Measurements from ENCODE around the gene METTL1. TPM values are rescaled to one million over a fixed set of nuclear protein-coding genes. Genes with fewer than 3 reads are reported as not detected.

METTL1 gene
- total and polyA plus RNA-seq, 4 donors: 4.1 to 17.6 (median 12.1) TPM

- no peaks in the 10 kb centered on the region for H3K9me3 ChIP-seq (ENCODE audit: control insufficient read depth, insufficient read depth, low read length)
- H3K4me1 ChIP-seq (ENCODE audit: control insufficient read depth, insufficient read depth, low read length): no peaks in the 10 kb centered on the region
- H3K27ac ChIP-seq (ENCODE audit: low read depth, low read length): no peak overlapping the region
- no peaks in the 10 kb centered on the region for H3K27me3 ChIP-seq (ENCODE audit: control insufficient read depth, insufficient read depth, low read length)
- peaks cover 44% of the 10 kb centered on the region for H3K36me3 ChIP-seq (ENCODE audit: control insufficient read depth, insufficient read depth, low read length)
- DNase-seq (ENCODE audit: low read depth in 4 of 6, low spot score in 6 of 6): no peak
- no peak overlapping the region for H3K4me3 ChIP-seq (ENCODE audit: low read depth, low read length)
- no CpG with 5 or more reads among the region's 1 CpG for WGBS (ENCODE audit: insufficient coverage)
These were observed 30.7 kb upstream of the METTL1 start for GRCh38 chr12:57802607-57803006.

GRCh38 chr12:57800965-57801364, 29.1 kb upstream of the METTL1 start:
- WGBS (ENCODE audit: insufficient coverage): no CpG with 5 or more reads among the region's 3 CpGs

GRCh38 chr12:57797933-57798332, 26.0 kb upstream of the METTL1 start:
- DNase-seq (ENCODE audit: low read depth in 4 of 6, low spot score in 6 of 6): no peak
- no peak overlapping the region for H3K27ac ChIP-seq (ENCODE audit: low read depth, low read length)
- H3K9me3 ChIP-seq (ENCODE audit: control insufficient read depth, insufficient read depth, low read length): no peaks in the 10 kb centered on the region
- H3K27me3 ChIP-seq (ENCODE audit: control insufficient read depth, insufficient read depth, low read length): no peaks in the 10 kb centered on the region
- no peaks in the 10 kb centered on the region for H3K4me1 ChIP-seq (ENCODE audit: control insufficient read depth, insufficient read depth, low read length)
- no peak overlapping the region for H3K4me3 ChIP-seq (ENCODE audit: low read depth, low read length)
- peaks cover 42% of the 10 kb centered on the region for H3K36me3 ChIP-seq (ENCODE audit: control insufficient read depth, insufficient read depth, low read length)
- WGBS (ENCODE audit: insufficient coverage): 100% methylated on average over 1 of the region's 1 CpG

More at GRCh38 chr12:57800965-57801364, 29.1 kb upstream of the METTL1 start:
- peaks cover 40% of the 10 kb centered on the region for H3K36me3 ChIP-seq (ENCODE audit: control insufficient read depth, insufficient read depth, low read length)
- no peaks in the 10 kb centered on the region for H3K9me3 ChIP-seq (ENCODE audit: control insufficient read depth, insufficient read depth, low read length)
- H3K4me1 ChIP-seq (ENCODE audit: control insufficient read depth, insufficient read depth, low read length): no peaks in the 10 kb centered on the region
- no peak overlapping the region for H3K4me3 ChIP-seq (ENCODE audit: low read depth, low read length)
- H3K27me3 ChIP-seq (ENCODE audit: control insufficient read depth, insufficient read depth, low read length): no peaks in the 10 kb centered on the region
- no peak for DNase-seq (ENCODE audit: low read depth in 4 of 6, low spot score in 6 of 6)
- H3K27ac ChIP-seq (ENCODE audit: low read depth, low read length): no peak overlapping the region

- Histone ChIP-seq H3K27me3 (ENCODE audit: control insufficient read depth, insufficient read depth, low read length) (no peaks in the 10 kb centered on the region), H3K9me3 (ENCODE audit: control insufficient read depth, insufficient read depth, low read length) (no peaks in the 10 kb centered on the region), H3K27ac (ENCODE audit: low read depth, low read length) (no peak overlapping the region), H3K36me3 (ENCODE audit: control insufficient read depth, insufficient read depth, low read length) (peaks cover 42% of the 10 kb centered on the region), H3K4me3 (ENCODE audit: low read depth, low read length) (no peak overlapping the region), H3K4me1 (ENCODE audit: control insufficient read depth, insufficient read depth, low read length) (no peaks in the 10 kb centered on the region)
- no CpG with 5 or more reads among the region's 1 CpG for WGBS (ENCODE audit: insufficient coverage)
- no peak for DNase-seq (ENCODE audit: low read depth in 4 of 6, low spot score in 6 of 6)
These were observed 25.1 kb upstream of the METTL1 start for GRCh38 chr12:57796996-57797395.

GRCh38 chr12:57795354-57795753, 23.4 kb upstream of the METTL1 start:
- Histone ChIP-seq H3K4me3 (ENCODE audit: low read depth, low read length) (no peak overlapping the region), H3K4me1 (ENCODE audit: control insufficient read depth, insufficient read depth, low read length) (no peaks in the 10 kb centered on the region), H3K27me3 (ENCODE audit: control insufficient read depth, insufficient read depth, low read length) (no peaks in the 10 kb centered on the region), H3K9me3 (ENCODE audit: control insufficient read depth, insufficient read depth, low read length) (no peaks in the 10 kb centered on the region), H3K36me3 (ENCODE audit: control insufficient read depth, insufficient read depth, low read length) (peaks cover 42% of the 10 kb centered on the region), H3K27ac (ENCODE audit: low read depth, low read length) (no peak overlapping the region)
- 100% methylated on average over 3 of the region's 6 CpGs for WGBS (ENCODE audit: insufficient coverage)
- no peak for DNase-seq (ENCODE audit: low read depth in 4 of 6, low spot score in 6 of 6)

- 100% methylated on average over 1 of the region's 1 CpG for WGBS (ENCODE audit: insufficient coverage)
- no peak for DNase-seq (ENCODE audit: low read depth in 4 of 6, low spot score in 6 of 6)
- no peaks in the 10 kb centered on the region for H3K27me3 ChIP-seq (ENCODE audit: control insufficient read depth, insufficient read depth, low read length)
- no peaks in the 10 kb centered on the region for H3K4me1 ChIP-seq (ENCODE audit: control insufficient read depth, insufficient read depth, low read length)
- peaks cover 49% of the 10 kb centered on the region for H3K36me3 ChIP-seq (ENCODE audit: control insufficient read depth, insufficient read depth, low read length)
- H3K9me3 ChIP-seq (ENCODE audit: control insufficient read depth, insufficient read depth, low read length): no peaks in the 10 kb centered on the region
- H3K4me3 ChIP-seq (ENCODE audit: low read depth, low read length): no peak overlapping the region
- H3K27ac ChIP-seq (ENCODE audit: low read depth, low read length): no peak overlapping the region
These were observed 22.0 kb upstream of the METTL1 start for GRCh38 chr12:57793920-57794319.

- no peak for DNase-seq (ENCODE audit: low read depth in 4 of 6, low spot score in 6 of 6)
- Histone ChIP-seq H3K27ac (ENCODE audit: low read depth, low read length) (no peak overlapping the region), H3K9me3 (ENCODE audit: control insufficient read depth, insufficient read depth, low read length) (no peaks in the 10 kb centered on the region), H3K4me3 (ENCODE audit: low read depth, low read length) (no peak overlapping the region), H3K36me3 (ENCODE audit: control insufficient read depth, insufficient read depth, low read length) (peaks cover 28% of the 10 kb centered on the region), H3K27me3 (ENCODE audit: control insufficient read depth, insufficient read depth, low read length) (no peaks in the 10 kb centered on the region), H3K4me1 (ENCODE audit: control insufficient read depth, insufficient read depth, low read length) (peaks cover 11% of the 10 kb centered on the region)
- WGBS (ENCODE audit: insufficient coverage): 85% methylated on average over 2 of the region's 11 CpGs
These were observed 12.0 kb upstream of the METTL1 start for GRCh38 chr12:57783861-57784260.

GRCh38 chr12:57783466-57783801, 11.5 kb upstream of the METTL1 start:
- Histone ChIP-seq H3K4me3 (ENCODE audit: low read depth, low read length) (peak overlapping the region; percentile 94), H3K27me3 (ENCODE audit: control insufficient read depth, insufficient read depth, low read length) (no peaks in the 10 kb centered on the region), H3K27ac (ENCODE audit: low read depth, low read length) (no peak overlapping the region), H3K9me3 (ENCODE audit: control insufficient read depth, insufficient read depth, low read length) (no peaks in the 10 kb centered on the region), H3K4me1 (ENCODE audit: control insufficient read depth, insufficient read depth, low read length) (peaks cover 11% of the 10 kb centered on the region), H3K36me3 (ENCODE audit: control insufficient read depth, insufficient read depth, low read length) (peaks cover 24% of the 10 kb centered on the region)
- no peak for DNase-seq (ENCODE audit: low read depth in 4 of 6, low spot score in 6 of 6)
- 84% methylated on average over 8 of the region's 12 CpGs for whole genome bisulfite sequencing (ENCODE audit: insufficient coverage)

- peak; percentile 87 to 99 (median 96) for DNase-seq (ENCODE audit: low read depth in 4 of 6, low spot score in 6 of 6)
- peaks cover 18% of the 10 kb centered on the region for H3K36me3 ChIP-seq (ENCODE audit: control insufficient read depth, insufficient read depth, low read length)
- peaks cover 11% of the 10 kb centered on the region for H3K4me1 ChIP-seq (ENCODE audit: control insufficient read depth, insufficient read depth, low read length)
- H3K27ac ChIP-seq (ENCODE audit: low read depth, low read length): no peak within 1 kb of the TSS
- H3K4me3 ChIP-seq (ENCODE audit: low read depth, low read length): peak within 1 kb of the TSS; percentile 94
- H3K27me3 ChIP-seq (ENCODE audit: control insufficient read depth, insufficient read depth, low read length): no peaks in the 10 kb centered on the region
- no peaks in the 10 kb centered on the region for H3K9me3 ChIP-seq (ENCODE audit: control insufficient read depth, insufficient read depth, low read length)
- WGBS (ENCODE audit: insufficient coverage): under 1% methylated on average over 45 of the region's 45 CpGs
These were observed 10.9 kb upstream of the METTL1 start, which contains the start of gene TSFM for GRCh38 chr12:57782608-57783465. TSS of gene TSFM (plus strand) at chr12:57782787. CDS start at chr12:57782802, 15 bp downstream.

GRCh38 chr12:57782243-57782607, 10.3 kb upstream of the METTL1 start:
- H3K27ac ChIP-seq (ENCODE audit: low read depth, low read length): no peak overlapping the region
- H3K36me3 ChIP-seq (ENCODE audit: control insufficient read depth, insufficient read depth, low read length): peaks cover 14% of the 10 kb centered on the region
- peaks cover 11% of the 10 kb centered on the region for H3K4me1 ChIP-seq (ENCODE audit: control insufficient read depth, insufficient read depth, low read length)
- no peaks in the 10 kb centered on the region for H3K27me3 ChIP-seq (ENCODE audit: control insufficient read depth, insufficient read depth, low read length)
- WGBS (ENCODE audit: insufficient coverage): no CpG with 5 or more reads among the region's 4 CpGs
- peak overlapping the region; percentile 94 for H3K4me3 ChIP-seq (ENCODE audit: low read depth, low read length)
- DNase-seq (ENCODE audit: low read depth in 4 of 6, low spot score in 6 of 6): no peak
- H3K9me3 ChIP-seq (ENCODE audit: control insufficient read depth, insufficient read depth, low read length): no peaks in the 10 kb centered on the region
